ENCODE results near the gene EVL.

DNA sequence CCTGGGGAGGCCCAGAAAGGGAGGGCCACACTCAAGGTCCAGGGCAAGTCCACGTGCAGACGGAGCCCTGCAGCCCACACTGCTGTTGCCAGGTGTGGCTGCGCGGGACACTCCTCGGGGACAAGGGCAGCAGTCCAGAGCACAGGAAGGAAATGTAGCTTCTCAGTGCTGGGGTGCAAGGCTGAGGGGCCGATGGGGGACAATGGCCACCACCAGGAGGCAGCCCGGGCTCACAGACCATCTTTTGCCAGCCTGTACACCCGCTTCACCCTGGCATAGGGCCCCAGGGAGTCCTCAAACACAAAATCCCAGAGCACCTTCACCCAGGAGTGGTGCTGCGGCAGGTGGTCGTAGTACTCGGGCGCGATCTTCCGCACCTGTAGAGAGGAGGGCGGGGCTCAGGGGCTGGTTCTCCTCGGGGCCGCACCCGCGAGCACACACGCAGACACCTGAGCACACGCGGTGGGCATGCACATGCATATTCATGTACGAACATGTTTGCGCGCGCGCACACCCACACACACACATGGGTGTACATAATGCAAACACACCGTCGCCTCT lies 81.4 kb downstream of the EVL start:
- TF ChIP-seq, protein P1, sequence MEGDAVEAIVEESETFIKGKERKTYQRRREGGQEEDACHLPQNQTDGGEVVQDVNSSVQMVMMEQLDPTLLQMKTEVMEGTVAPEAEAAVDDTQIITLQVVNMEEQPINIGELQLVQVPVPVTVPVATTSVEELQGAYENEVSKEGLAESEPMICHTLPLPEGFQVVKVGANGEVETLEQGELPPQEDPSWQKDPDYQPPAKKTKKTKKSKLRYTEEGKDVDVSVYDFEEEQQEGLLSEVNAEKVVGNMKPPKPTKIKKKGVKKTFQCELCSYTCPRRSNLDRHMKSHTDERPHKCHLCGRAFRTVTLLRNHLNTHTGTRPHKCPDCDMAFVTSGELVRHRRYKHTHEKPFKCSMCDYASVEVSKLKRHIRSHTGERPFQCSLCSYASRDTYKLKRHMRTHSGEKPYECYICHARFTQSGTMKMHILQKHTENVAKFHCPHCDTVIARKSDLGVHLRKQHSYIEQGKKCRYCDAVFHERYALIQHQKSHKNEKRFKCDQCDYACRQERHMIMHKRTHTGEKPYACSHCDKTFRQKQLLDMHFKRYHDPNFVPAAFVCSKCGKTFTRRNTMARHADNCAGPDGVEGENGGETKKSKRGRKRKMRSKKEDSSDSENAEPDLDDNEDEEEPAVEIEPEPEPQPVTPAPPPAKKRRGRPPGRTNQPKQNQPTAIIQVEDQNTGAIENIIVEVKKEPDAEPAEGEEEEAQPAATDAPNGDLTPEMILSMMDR (IDR thresholded peaks at IDR 0.05; ENCODE audit: control extremely low read depth in 1 of 3, insufficient read depth in 1 of 3, low read depth in 1 of 3, low read length in 3 of 3), result peak in 1 of 3 experiments; percentile 20; a peak in 2 of 4 replicates
- TF ChIP-seq USF2 (IDR thresholded peaks at IDR 0.05; ENCODE audit: low read length) (no peak), EZH2 (IDR thresholded peaks at IDR 0.05; ENCODE audit: low read depth, low read length, severe bottlenecking) (no peak), SP2 (IDR thresholded peaks at IDR 0.05; ENCODE audit: low read length) (no peak), MAFK (IDR thresholded peaks at IDR 0.05; ENCODE audit: low read depth, low read length) (no peak)

Measured in H1 (cell line).